B cell (primary cell): ENCODE measurements around the gene KCTD7. TPM values are rescaled to one million over a fixed set of nuclear protein-coding genes. Genes with fewer than 3 reads are reported as not detected.
"Not testable (repeated sequence)": the region's sequence is repeated elsewhere in the genome, so short reads cannot be mapped to it uniquely, and the experiment has no call there.

Source experiments
- ATAC-seq: fragments of 200-7000 bp; cut with Tn5 transposase; one replicate; pipeline ENCODE4 v1.10.0; 2021; ENCODE audit warnings: low read depth, mild to moderate bottlenecking, moderate number of reproducible peaks, moderate library complexity
- CTCF ChIA-PET: fragments of 350-600 bp; sonication (Branson Sonifier 250); formaldehyde crosslinking; loops from one replicate; lab custom pipeline; 2021; ENCODE audit warnings: antibody characterized with exemption, inconsistent platforms; lab: Charles Lee
- POLR2A ChIA-PET: fragments of 350-600 bp; sonication (Branson Sonifier 250); formaldehyde crosslinking; loops from one replicate; lab custom pipeline; 2021; ENCODE audit warnings: antibody characterized with exemption; lab: Charles Lee
- DNase-seq: peaks from one replicate; pipeline ENCODE4 v3.0.0; 2013
- H2AFZ ChIP-seq: 2 replicates; pipeline ENCODE4 v1.6.1; 2012; ENCODE audit warnings: mild to moderate bottlenecking, low read depth, low read length; ENCODE audit not compliant: insufficient read depth, poor library complexity, severe bottlenecking
- H3K27ac ChIP-seq, 2 donors: 1 replicate in 1 of 2; 2 replicates in 1 of 2; pipeline ENCODE4 v1.5.1; 2012 to 2013; ENCODE audit warnings: low read length in 2 of 2, mild to moderate bottlenecking in 2 of 2, moderate library complexity in 1 of 2
- H3K27me3 ChIP-seq, 4 experiments: fragments of 200-600 bp in 1 of 4; sonication (generic) in 1 of 4; replicated peaks in 1 of 4; 1 replicate in 2 of 4; 2 replicates in 2 of 4; pipeline versions ENCODE4 v1.6.1 to v1.7.0; 2013 to 2016; ENCODE audit warnings: low read length in 3 of 4, mild to moderate bottlenecking in 2 of 4, mixed read lengths in 1 of 4, moderate library complexity in 1 of 4; ENCODE audit not compliant: insufficient read depth in 4 of 4, control insufficient read depth in 3 of 4; ENCODE audit errors: control extremely low read depth in 1 of 4
- H3K36me3 ChIP-seq, 2 experiments: replicated peaks in 1 of 2; 1 replicate in 1 of 2; 2 replicates in 1 of 2; pipeline versions ENCODE4 v1.6.1 to v1.7.1; 2013; ENCODE audit warnings: low read length in 1 of 2; ENCODE audit not compliant: insufficient read depth in 2 of 2, control insufficient read depth in 1 of 2; ENCODE audit errors: control extremely low read depth in 1 of 2, extremely low read depth in 1 of 2
- H3K4me1 ChIP-seq, 2 donors: fragments of 200-600 bp in 1 of 2; sonication (generic) in 1 of 2; 1 replicate in 1 of 2; 2 replicates in 1 of 2; pipeline versions ENCODE4 v1.5.1 to v1.6.1; 2013 to 2017; ENCODE audit warnings: low read length in 2 of 2; ENCODE audit not compliant: control insufficient read depth in 2 of 2, insufficient read depth in 2 of 2
- H3K4me2 ChIP-seq: replicated peaks from 2 replicates; pipeline ENCODE3; 2012; ENCODE audit warnings: mild to moderate bottlenecking, low read depth, low read length; ENCODE audit not compliant: poor library complexity, severe bottlenecking
- H3K4me3 ChIP-seq, 5 experiments: fragments of 200-600 bp in 1 of 5; sonication (generic) in 1 of 5; 1 replicate in 3 of 5; 2 replicates in 2 of 5; pipeline versions ENCODE4 v1.5.1 to v1.7.0; 2011 to 2016; ENCODE audit warnings: low read length in 4 of 5, mild to moderate bottlenecking in 4 of 5, low read depth in 2 of 5, control low read depth in 1 of 5, moderate library complexity in 1 of 5; ENCODE audit not compliant: insufficient read depth in 1 of 5; ENCODE audit errors: control extremely low read depth in 1 of 5, extremely low read depth in 1 of 5
- H3K79me2 ChIP-seq: fragments of 200-600 bp; sonication (generic); one replicate; pipeline ENCODE4 v1.6.0; 2016; ENCODE audit warnings: low read length; ENCODE audit not compliant: control insufficient read depth, insufficient read depth
- H3K9ac ChIP-seq: fragments of 200-600 bp; sonication (generic); 2 replicates; pipeline ENCODE4 v1.6.1; 2017; ENCODE audit warnings: mild to moderate bottlenecking, low read length, moderate library complexity
- H3K9me3 ChIP-seq, 3 donors: one replicate each; pipeline versions ENCODE4 v1.6.1 to v1.7.1; 2013; ENCODE audit warnings: low read length in 2 of 3; ENCODE audit not compliant: control insufficient read depth in 2 of 3, insufficient read depth in 1 of 3; ENCODE audit errors: control extremely low read depth in 1 of 3
- H4K20me1 ChIP-seq: 2 replicates; pipeline ENCODE4 v1.6.0; 2012; ENCODE audit warnings: mild to moderate bottlenecking, low read length; ENCODE audit not compliant: insufficient read depth, control insufficient read depth, poor library complexity, severe bottlenecking
- H3K27ac Mint-ChIP-seq: one replicate; pipeline ENCODE4 v1.8.0; 2021; ENCODE audit warnings: mixed read lengths
- H3K27me3 Mint-ChIP-seq: one replicate; pipeline ENCODE4 v1.8.0; 2021; ENCODE audit warnings: mixed read lengths
- H3K4me1 Mint-ChIP-seq: one replicate; pipeline ENCODE4 v1.8.0; 2021; ENCODE audit warnings: mixed read lengths
- H3K4me3 Mint-ChIP-seq: one replicate; pipeline ENCODE4 v1.8.0; 2021; ENCODE audit warnings: mixed read lengths
- H3K9me3 Mint-ChIP-seq: one replicate; pipeline ENCODE4 v1.8.0; 2022; ENCODE audit warnings: mixed read lengths; ENCODE audit not compliant: insufficient read depth
- EZH2 ChIP-seq: IDR thresholded peaks from 2 replicates; pipeline ENCODE4 v1.6.1; 2012; ENCODE audit warnings: borderline replicate concordance, low read depth, mild to moderate bottlenecking, moderate library complexity, low read length; ENCODE audit not compliant: insufficient read depth, poor library complexity, severe bottlenecking
- WGBS: methylation state at CpG from one replicate; pipeline ENCODE4 v1.1.5; 2013; ENCODE audit warnings: missing lambda C conversion rate; ENCODE audit not compliant: insufficient coverage; 5-methylcytosine and 5-hydroxymethylcytosine counted together
- intact Hi-C: fragments of 100-400 bp; cut with micrococcal nuclease; formaldehyde crosslinking; loops from one replicate; pipeline ENCODE4 v1.10.0; 2022
- polyA minus RNA-seq: library from RNA; depleted of rRNA, polyadenylated mRNA; stranded (reverse); fragments of >200 nt; gene quantifications from 2 replicates; pipeline ENCODE4 v1.2.3, GENCODE V29; 2012
- polyA plus RNA-seq: library from polyadenylated mRNA; depleted of rRNA; stranded (reverse); fragments of >200 nt; gene quantifications from 2 replicates; pipeline ENCODE4 v1.2.3, GENCODE V29; 2012
- total RNA-seq, 2 donors: library from RNA; stranded (reverse); fragments of 120-200 nt in 1 of 2; gene quantifications; 1 replicate in 1 of 2; 2 replicates in 1 of 2; pipeline versions ENCODE4 v1.2.3 to v1.2.4, GENCODE V29; 2013 to 2022
- TF ChIP-seq, protein P1 (sequence below): fragments of 200-600 bp; IDR thresholded peaks from one replicate; pipeline ENCODE4 v1.8.0; 2022; ENCODE audit warnings: antibody characterized with exemption, mild to moderate bottlenecking

The KCTD7 gene
- total RNA-seq (40.2 and 44.4 TPM in 2 replicates), polyA plus RNA-seq (45.9 and 48.2 TPM in 2 replicates), polyA minus RNA-seq (50.7 and 53.9 TPM in 2 replicates)
- total RNA-seq (2013), result 16.7 TPM

DNA sequence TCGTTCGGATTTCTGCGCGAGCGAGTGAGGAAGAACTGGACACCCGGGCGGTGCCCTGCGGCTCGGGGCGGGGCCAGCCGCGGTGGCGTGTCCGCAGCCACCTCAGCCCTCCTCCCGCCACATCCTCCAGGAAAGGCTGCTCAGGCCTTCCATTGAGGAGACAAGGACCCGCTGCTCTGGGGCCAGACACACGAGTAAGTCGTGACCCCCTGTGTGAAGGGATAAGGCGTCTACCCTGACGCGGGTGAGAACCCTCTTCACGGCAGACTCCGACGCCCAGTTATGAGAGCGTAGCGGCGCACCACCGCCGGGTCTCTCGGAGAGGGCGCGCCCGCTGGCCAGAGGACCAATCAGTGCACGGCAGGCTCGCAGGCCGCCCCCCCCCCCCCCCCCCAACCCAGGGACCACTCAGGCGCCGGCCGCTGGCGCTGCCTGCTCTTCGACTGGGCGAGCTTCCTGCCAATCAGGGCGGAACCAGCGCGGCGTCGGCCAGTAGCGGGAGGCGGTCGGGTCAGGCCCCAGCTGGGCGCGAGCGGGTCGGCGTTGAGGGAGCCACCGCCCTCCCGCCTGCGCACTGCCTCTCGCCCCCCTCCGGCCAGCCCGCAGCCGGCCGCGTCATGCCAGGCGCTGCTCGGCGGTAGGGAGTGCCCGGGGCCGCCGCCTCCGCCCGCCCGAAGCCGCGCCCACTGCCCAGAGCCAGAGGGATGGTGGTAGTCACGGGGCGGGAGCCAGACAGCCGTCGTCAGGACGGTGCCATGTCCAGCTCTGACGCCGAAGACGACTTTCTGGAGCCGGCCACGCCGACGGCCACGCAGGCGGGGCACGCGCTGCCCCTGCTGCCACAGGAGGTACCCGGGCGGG is at the start of gene KCTD7:
TSS of gene KCTD7 (plus strand) at position 521 of the 861 bp plus-strand sequence. CDS start at position 705, 184 bp downstream.
- CTCF ChIA-PET, result no interaction called here
- POLR2A ChIA-PET, result interaction anchor here (0.6 to 1.7 kb wide), 6 partner anchors 26 to 262 kb away, joined by 3 to 11 read pairs (median 6); partner anchors contain the start of gene RABGEF1
- Mint-ChIP-seq H3K9me3 (no peaks in the 10 kb centered on the region), H3K27me3 (no peaks in the 10 kb centered on the region), H3K27ac (peak within 1 kb of the TSS; percentile 95), H3K4me3 (peak within 1 kb of the TSS; percentile 96), H3K4me1 (peaks cover 50% of the 10 kb centered on the region)
- TF ChIP-seq EZH2, result no peak
- TF ChIP-seq, protein P1, sequence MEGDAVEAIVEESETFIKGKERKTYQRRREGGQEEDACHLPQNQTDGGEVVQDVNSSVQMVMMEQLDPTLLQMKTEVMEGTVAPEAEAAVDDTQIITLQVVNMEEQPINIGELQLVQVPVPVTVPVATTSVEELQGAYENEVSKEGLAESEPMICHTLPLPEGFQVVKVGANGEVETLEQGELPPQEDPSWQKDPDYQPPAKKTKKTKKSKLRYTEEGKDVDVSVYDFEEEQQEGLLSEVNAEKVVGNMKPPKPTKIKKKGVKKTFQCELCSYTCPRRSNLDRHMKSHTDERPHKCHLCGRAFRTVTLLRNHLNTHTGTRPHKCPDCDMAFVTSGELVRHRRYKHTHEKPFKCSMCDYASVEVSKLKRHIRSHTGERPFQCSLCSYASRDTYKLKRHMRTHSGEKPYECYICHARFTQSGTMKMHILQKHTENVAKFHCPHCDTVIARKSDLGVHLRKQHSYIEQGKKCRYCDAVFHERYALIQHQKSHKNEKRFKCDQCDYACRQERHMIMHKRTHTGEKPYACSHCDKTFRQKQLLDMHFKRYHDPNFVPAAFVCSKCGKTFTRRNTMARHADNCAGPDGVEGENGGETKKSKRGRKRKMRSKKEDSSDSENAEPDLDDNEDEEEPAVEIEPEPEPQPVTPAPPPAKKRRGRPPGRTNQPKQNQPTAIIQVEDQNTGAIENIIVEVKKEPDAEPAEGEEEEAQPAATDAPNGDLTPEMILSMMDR, result no peak
- Histone ChIP-seq H3K4me3 (peak within 1 kb of the TSS; percentile 82 to 97 (median 88)), H3K4me1 (peaks cover 42 to 48% of the 10 kb centered on the region in 2 donors), H3K9me3 (no peaks in the 10 kb centered on the region), H2AFZ (peak within 1 kb of the TSS; percentile 83), H3K36me3 (peaks cover 0 to 4% of the 10 kb centered on the region in 2 experiments), H3K27ac (peak within 1 kb of the TSS; percentile 89 to 91), H4K20me1 (peaks cover 9% of the 10 kb centered on the region), H3K27me3 (no peaks in the 10 kb centered on the region), H3K9ac (peak within 1 kb of the TSS; percentile 98), H3K4me2 (peak within 1 kb of the TSS; percentile 96), H3K79me2 (peaks cover 20% of the 10 kb centered on the region)
- DNase-seq (peak; percentile 97), ATAC-seq (peak; percentile 85)
- intact Hi-C loops, result loop anchor here (1.0 to 2.0 kb wide), 7 partner anchors 26 to 367 kb away; partner anchors contain the start of genes RABGEF1, SBDS and TMEM248
- WGBS, result under 1% methylated on average over 71 of the region's 93 CpGs

DNA sequence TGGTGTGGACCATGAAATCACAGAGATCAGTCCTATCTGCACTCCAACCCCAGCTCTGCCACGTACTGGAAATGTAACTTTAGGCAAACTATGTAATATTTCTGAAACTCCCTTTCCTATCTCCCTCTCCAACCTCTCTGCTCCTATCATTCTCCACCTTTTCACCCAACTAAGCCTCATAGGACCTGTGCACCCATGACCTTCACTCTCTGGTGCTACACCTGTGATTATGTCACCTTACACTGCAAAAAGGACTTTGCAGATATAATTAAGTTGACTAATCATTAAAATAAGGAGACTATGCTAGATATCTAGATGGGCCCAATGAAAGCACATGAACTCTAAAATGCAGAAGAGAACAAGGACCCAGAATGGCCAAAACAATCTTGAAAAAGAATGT is 48.3 kb upstream of the KCTD7 start:
- Histone ChIP-seq H4K20me1 (peaks cover 53% of the 10 kb centered on the region), H3K4me1 (peaks cover 12 to 13% of the 10 kb centered on the region in 2 donors), H3K79me2 (peaks cover 91% of the 10 kb centered on the region)
- H3K9me3 ChIP-seq, ATAC-seq, intact Hi-C loops, H3K9ac ChIP-seq, H3K4me3 ChIP-seq, H3K9me3 Mint-ChIP-seq, CTCF ChIA-PET, H3K27me3 Mint-ChIP-seq, POLR2A ChIA-PET, H3K27ac Mint-ChIP-seq, DNase-seq, H3K36me3 ChIP-seq, H3K27me3 ChIP-seq, H3K27ac ChIP-seq, H3K4me3 Mint-ChIP-seq, H2AFZ ChIP-seq, H3K4me2 ChIP-seq: not testable (repeated sequence)
- no CpG with 5 or more reads among the region's 1 CpG for WGBS
- peaks cover 49% of the 10 kb centered on the region for H3K4me1 Mint-ChIP-seq

DNA sequence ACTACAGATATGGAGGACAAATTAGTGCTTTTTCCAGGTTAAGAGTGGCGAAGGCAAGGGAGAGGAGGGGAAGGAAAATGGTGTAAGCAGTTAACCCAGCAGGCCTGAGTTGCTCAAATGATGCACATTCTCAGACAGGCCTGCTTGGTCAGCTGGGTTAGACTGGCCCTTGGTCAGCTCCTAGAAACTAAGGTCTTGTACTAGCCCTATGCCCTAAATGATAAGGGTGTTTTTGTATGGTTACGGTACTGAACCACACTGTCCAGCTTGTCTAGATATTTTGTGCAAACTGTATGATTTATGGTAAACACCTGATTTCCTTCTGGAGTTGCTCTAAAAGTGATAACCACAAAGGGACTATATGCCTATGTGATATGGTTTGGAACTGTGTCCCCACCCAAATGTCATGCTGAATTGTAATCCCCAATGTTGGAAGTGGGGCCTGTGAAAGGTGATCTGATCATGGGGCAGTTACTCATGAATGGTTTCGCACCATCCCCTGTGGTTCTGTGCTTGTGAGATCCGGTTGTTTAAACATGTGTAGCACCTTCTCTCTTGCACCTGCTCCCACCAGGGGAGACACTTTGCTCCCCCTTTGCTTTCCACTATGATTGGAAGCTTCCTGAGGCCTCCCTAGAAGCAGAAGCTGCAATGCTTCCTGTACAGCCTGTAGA is 45.7 kb upstream of the KCTD7 start:
- H3K9ac ChIP-seq, H2AFZ ChIP-seq, H3K4me3 ChIP-seq, DNase-seq, H3K27ac ChIP-seq, H3K4me3 Mint-ChIP-seq, H3K4me2 ChIP-seq, H3K9me3 ChIP-seq, H3K27me3 Mint-ChIP-seq, CTCF ChIA-PET, H3K36me3 ChIP-seq, H3K4me1 ChIP-seq, intact Hi-C loops, ATAC-seq, H3K27me3 ChIP-seq, H3K27ac Mint-ChIP-seq, H3K9me3 Mint-ChIP-seq: not testable (repeated sequence)
- peaks cover 48% of the 10 kb centered on the region for H4K20me1 ChIP-seq
- WGBS, result 100% methylated on average over 1 of the region's 4 CpGs
- H3K4me1 Mint-ChIP-seq, result peaks cover 39% of the 10 kb centered on the region
- POLR2A ChIA-PET, result interaction anchor here (0.6 kb wide), 1 partner anchor 413 kb away, joined by 4 read pairs; no protein-coding TSS in a partner anchor
- peaks cover 90% of the 10 kb centered on the region for H3K79me2 ChIP-seq
